Mononuclear cell (primary cell): Measurements from ENCODE around the gene SETD1B. TPM values are rescaled to one million over a fixed set of nuclear protein-coding genes. Genes with fewer than 3 reads are reported as not detected.
"Not testable (repeated sequence)": the region's sequence is repeated elsewhere in the genome, so short reads cannot be mapped to it uniquely, and the experiment has no call there.

Experiments used
- H3K27me3 ChIP-seq: 2 replicates; pipeline ENCODE4 v1.6.0; 2011; ENCODE audit warnings: low read length, control low read depth; ENCODE audit not compliant: insufficient read depth
- H3K4me1 ChIP-seq: 2 replicates; pipeline ENCODE4 v1.5.1; 2011; ENCODE audit warnings: mild to moderate bottlenecking, low read length, control low read depth; ENCODE audit not compliant: insufficient read depth
- H3K4me3 ChIP-seq: 2 replicates; pipeline ENCODE4 v1.5.1; 2011; ENCODE audit warnings: mild to moderate bottlenecking, low read length, moderate library complexity
- H3K9me3 ChIP-seq: 2 replicates; pipeline ENCODE4 v1.5.1; 2011; ENCODE audit warnings: low read depth, mild to moderate bottlenecking, control low read depth, low read length
- total RNA-seq: library from RNA; depleted of rRNA; stranded (reverse); fragments of >200 nt; gene quantifications from one replicate; pipeline ENCODE4 v1.2.3, GENCODE V29; 2012

The SETD1B gene
- total RNA-seq, 1 donor, result 28.4 TPM

DNA sequence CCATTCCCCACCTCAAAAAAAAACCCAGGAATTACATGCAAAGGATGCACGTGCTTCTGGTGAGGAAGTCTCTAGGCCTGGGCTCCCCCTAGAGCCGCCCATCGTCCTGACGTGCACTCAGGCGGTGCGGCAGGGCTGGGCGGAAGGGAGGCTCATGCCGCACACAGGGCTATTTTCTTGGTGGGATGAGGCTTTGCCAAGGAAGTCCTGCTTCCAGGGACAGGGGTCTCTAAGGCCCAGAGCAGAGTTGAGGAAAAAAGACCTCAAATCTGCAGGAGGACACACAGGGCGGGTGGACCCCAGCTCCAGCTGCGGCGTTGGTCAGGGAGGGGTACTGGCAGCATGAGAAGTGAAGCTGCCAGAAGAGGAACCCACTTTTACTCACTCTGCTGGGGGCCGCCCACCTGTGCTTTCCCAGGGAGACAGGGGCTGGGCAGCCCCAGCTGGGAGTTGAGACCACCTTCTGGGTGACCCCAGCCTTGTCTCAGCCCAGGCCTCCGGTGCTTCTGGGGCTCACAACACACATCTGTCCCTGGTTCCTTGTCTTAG is 14.5 kb upstream of the SETD1B start:
- Histone ChIP-seq H3K27me3 (no peaks in the 10 kb centered on the region), H3K4me1 (peaks cover 94% of the 10 kb centered on the region), H3K4me3 (peak overlapping the region; percentile 15), H3K9me3 (no peaks in the 10 kb centered on the region)

- Histone ChIP-seq H3K4me3 (peak overlapping the region; percentile 15), H3K27me3 (no peaks in the 10 kb centered on the region), H3K4me1 (peaks cover 94% of the 10 kb centered on the region), H3K9me3 (no peaks in the 10 kb centered on the region)
These were observed 13.7 kb upstream of the SETD1B start for GRCh38 chr12:121789800-121790728.

DNA sequence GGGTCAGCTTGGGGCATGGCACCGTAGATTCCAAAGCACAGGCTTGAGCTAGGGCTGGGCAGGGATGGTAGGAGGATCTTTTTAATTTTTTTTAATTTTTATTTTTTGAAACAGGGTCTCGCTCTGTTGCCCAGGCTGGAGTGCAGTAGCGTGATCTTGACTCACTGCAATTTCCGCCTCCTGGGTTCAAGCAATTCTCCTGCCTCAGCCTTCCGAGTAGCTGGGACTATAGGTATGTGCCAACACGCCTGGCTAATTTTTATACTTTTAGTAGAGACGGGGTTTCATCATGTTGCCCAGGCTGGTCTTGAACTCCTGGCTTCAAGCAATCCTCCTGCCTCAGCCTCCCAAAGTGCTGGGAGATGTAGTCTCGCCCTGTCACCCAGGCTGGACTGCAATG is 13.0 kb upstream of the SETD1B start:
- H3K9me3 ChIP-seq, H3K27me3 ChIP-seq, H3K4me3 ChIP-seq: not testable (repeated sequence)
- H3K4me1 ChIP-seq, result peaks cover 95% of the 10 kb centered on the region

DNA sequence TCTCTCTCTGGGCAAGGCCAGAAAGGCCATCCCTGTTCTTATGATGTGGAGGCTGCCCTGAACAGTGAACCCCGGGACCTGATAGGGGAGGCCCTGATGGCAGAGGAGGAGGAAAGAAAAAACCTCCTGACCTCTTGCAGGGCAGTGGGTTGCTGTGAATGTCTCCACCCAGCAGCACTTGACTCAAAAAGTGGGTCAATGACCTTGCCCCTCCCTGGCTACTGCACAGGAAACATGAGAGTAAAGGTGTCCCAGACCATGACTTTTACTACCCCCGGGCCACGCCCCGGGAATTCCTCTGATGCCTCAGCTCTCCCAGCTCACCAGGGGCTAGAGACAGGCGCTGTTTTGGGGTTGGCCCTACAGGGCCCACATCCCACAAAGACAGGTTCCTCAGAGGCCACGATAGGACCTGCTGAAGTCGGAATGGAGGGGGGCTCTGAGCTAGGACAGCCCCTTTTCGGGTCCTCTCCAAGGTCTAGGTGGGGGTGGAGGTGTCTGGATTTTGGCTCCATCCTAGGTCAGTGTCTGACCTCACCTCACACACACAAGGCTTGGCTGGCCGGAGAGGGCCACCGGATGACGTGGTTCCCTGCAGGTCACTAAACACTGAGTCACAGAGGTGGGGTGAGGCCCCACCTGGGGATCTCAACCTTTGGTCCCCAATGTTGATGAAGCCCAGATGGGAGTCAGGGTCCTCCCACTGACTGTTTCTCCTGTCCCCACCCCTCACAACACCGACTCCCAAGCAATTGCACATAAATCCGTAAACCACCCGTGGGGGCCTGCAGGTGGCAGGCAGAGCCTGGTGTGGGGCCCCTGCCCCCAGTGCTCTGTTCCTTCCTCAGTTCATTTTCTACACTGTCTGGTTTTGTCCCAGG is 11.9 kb upstream of the SETD1B start:
- Histone ChIP-seq H3K9me3 (no peaks in the 10 kb centered on the region), H3K4me1 (peaks cover 90% of the 10 kb centered on the region), H3K27me3 (no peaks in the 10 kb centered on the region), H3K4me3 (peak overlapping the region; percentile 70)

GRCh38 chr12:121792607-121793439 is 11.0 kb upstream of the SETD1B start:
- Histone ChIP-seq H3K4me1 (peaks cover 91% of the 10 kb centered on the region), H3K4me3 (peak overlapping the region; percentile 70), H3K9me3 (no peaks in the 10 kb centered on the region), H3K27me3 (no peaks in the 10 kb centered on the region)

DNA sequence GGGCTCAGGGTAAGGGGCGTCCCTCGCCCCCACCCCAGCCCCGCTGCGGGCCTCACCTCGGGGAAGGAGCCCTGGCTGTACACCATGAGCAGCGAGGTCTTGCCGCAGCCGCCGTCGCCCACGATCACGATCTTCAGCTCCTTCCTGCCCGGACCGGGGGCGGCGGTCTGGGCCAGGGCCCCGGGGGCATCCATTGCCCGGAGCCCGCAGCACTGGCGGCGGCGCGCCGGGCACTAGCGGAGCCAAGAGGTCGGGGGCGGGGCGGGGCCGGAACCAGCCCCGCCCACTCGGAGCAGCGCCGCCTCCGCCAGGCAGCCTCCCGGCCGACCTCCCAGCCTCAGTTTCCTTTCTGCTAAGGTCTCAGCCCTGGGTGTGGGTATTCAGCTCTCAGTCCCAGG is 10.4 kb upstream of the SETD1B start, which contains the start of gene RHOF:
Gene RHOF (minus strand): TSS at position 249 of the 398 bp plus-strand sequence. CDS start 55 bp downstream, at position 194.
- Histone ChIP-seq H3K27me3 (no peaks in the 10 kb centered on the region), H3K9me3 (no peaks in the 10 kb centered on the region), H3K4me1 (peaks cover 91% of the 10 kb centered on the region), H3K4me3 (peak within 1 kb of the TSS; percentile 70)

GRCh38 chr12:121793838-121794533 is 9.8 kb upstream of the SETD1B start:
- Histone ChIP-seq H3K27me3 (no peaks in the 10 kb centered on the region), H3K4me1 (peaks cover 91% of the 10 kb centered on the region), H3K4me3 (peak overlapping the region; percentile 70), H3K9me3 (no peaks in the 10 kb centered on the region)

DNA sequence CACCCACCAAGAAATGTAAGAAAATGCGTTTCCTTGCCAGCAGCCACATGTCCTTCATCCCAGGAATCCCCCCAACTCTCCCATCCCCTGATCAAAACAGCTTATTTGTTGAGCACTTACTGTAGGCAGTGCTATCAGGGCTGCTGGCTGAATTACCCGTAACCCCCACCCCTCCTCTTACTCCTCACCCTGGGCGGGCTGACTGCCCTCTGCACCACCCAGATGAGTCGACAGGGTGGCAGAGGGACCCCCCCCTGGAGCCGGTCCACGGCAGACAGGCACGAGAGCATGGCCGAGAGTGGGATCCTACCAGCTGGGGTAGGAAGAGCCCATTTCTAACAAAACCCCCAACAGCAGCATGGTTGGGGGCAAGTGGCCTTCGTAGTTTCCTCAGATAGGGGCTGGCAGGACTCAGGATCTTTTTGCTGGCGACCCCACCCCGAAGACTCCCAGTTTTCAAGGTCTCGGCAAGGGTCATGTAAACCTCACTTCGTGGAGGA is 9.2 kb upstream of the SETD1B start:
- Histone ChIP-seq H3K4me1 (peaks cover 90% of the 10 kb centered on the region), H3K27me3 (no peaks in the 10 kb centered on the region), H3K9me3 (no peaks in the 10 kb centered on the region), H3K4me3 (no peak overlapping the region)

GRCh38 chr12:121795034-121795968 is 8.5 kb upstream of the SETD1B start:
- Histone ChIP-seq H3K27me3 (no peaks in the 10 kb centered on the region), H3K4me3 (no peak overlapping the region), H3K4me1 (peaks cover 82% of the 10 kb centered on the region), H3K9me3 (no peaks in the 10 kb centered on the region)

DNA sequence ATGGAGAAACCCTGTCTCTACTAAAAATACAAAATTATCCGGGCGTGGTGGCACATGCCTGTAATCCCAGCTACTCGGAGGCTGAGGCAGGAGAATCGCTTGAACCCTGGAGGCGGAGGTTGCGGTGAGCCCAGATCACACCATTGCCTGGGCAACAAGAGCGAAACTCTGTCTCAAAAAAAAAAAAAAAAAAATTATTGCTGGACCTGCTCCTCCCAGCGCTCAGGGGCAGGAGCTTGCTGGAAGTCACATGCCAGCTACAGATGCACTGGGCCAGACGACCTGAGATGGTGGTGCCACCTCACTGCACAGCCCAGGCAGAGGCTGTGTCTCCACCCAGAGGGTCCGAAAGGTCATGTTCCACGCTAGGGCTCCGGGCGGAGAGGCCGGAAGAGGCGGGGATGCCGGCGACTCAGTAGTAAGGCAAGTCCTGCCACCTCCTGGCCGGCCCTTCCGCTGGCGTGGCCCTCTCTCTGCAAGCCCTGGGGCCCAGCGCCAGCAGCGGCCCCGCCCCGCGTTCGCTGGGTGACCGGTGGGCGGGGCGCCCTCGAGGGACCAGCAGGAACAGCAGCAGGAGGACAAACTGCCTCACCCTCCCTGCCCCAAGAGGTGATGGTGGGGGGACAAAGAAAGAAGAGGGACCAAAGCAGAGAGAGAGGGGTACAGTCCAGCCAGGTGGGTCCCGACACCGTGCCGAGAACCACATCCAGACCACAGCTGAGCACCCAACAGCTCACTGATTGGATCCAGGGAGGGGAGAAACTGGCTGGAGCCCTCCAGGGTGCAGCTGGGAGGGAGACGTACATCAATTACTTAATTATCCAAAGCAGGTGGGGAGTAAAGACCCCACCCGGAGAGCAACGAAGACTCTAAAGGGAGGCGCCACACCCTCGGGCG is 6.7 kb upstream of the SETD1B start:
- Histone ChIP-seq H3K4me3 (no peak overlapping the region), H3K27me3 (no peaks in the 10 kb centered on the region), H3K4me1 (peaks cover 64% of the 10 kb centered on the region), H3K9me3 (no peaks in the 10 kb centered on the region)

GRCh38 chr12:121797937-121798786 is 5.6 kb upstream of the SETD1B start:
- no peaks in the 10 kb centered on the region for H3K9me3 ChIP-seq
- H3K27me3 ChIP-seq, result no peaks in the 10 kb centered on the region
- no peak overlapping the region for H3K4me3 ChIP-seq
- H3K4me1 ChIP-seq, result peaks cover 54% of the 10 kb centered on the region
